SK-N-SH treated with all-trans-retinoic acid at 6 μM for 48 hours (cell line): ENCODE data around the gene KRT10.

Experiments used
- ATAC-seq: fragments of 200-7000 bp; cut with Tn5 transposase; 3 replicates; pipeline ENCODE4 v1.9.1; 2020; ENCODE audit warnings: mild to moderate bottlenecking, moderate library complexity
- ARNTL ChIP-seq: fragments of 450-650 bp; formaldehyde crosslinking; IDR thresholded peaks from 2 replicates; pipeline ENCODE4 v1.5.0; 2020; ENCODE audit warnings: low read depth, mild to moderate bottlenecking, moderate library complexity, borderline replicate concordance
- BACH2 ChIP-seq: fragments of 250-450 bp; sonication (Bioruptor Pico); IDR thresholded peaks from 2 replicates; pipeline ENCODE4 v1.9.0; 2021; ENCODE audit warnings: mild to moderate bottlenecking, borderline replicate concordance
- CREB5 ChIP-seq: fragments of 250-450 bp; sonication (Bioruptor Pico); IDR thresholded peaks from 2 replicates; pipeline ENCODE4 v1.5.1; 2020; ENCODE audit warnings: low read depth, mild to moderate bottlenecking, moderate library complexity
- CSDC2 ChIP-seq: fragments of 250-450 bp; sonication (Bioruptor Pico); IDR thresholded peaks from 2 replicates; pipeline ENCODE4 v1.5.0; 2020; ENCODE audit warnings: mild to moderate bottlenecking, moderate library complexity
- CSRNP3 ChIP-seq: fragments of 250-450 bp; sonication (Bioruptor Pico); IDR thresholded peaks from 2 replicates; pipeline ENCODE4 v1.5.1; 2021; ENCODE audit warnings: mild to moderate bottlenecking, moderate library complexity
- ESRRG ChIP-seq: fragments of 250-450 bp; sonication (Bioruptor Pico); IDR thresholded peaks from 2 replicates; pipeline ENCODE4 v1.6.1; 2021; ENCODE audit warnings: mild to moderate bottlenecking
- GLIS3 ChIP-seq: fragments of 250-450 bp; sonication (Bioruptor Pico); IDR thresholded peaks from 2 replicates; pipeline ENCODE4 v1.5.0; 2020; ENCODE audit warnings: mild to moderate bottlenecking, moderate library complexity
- ISL1 ChIP-seq: fragments of 250-450 bp; sonication (Bioruptor Pico); IDR thresholded peaks from 2 replicates; pipeline ENCODE4 v2.1.2; 2022; ENCODE audit warnings: mild to moderate bottlenecking, moderate library complexity
- OSR1 ChIP-seq: fragments of 250-450 bp; sonication (Bioruptor Pico); IDR thresholded peaks from 2 replicates; pipeline ENCODE4 v1.8.0; 2022; ENCODE audit warnings: moderate library complexity, mild to moderate bottlenecking, inconsistent platforms
- PATZ1 ChIP-seq: fragments of 250-450 bp; sonication (Bioruptor Pico); IDR thresholded peaks from 2 replicates; pipeline ENCODE4 v1.8.0; 2020; ENCODE audit warnings: mild to moderate bottlenecking, moderate library complexity, borderline replicate concordance
- POU6F1 ChIP-seq: fragments of 250-450 bp; sonication (Bioruptor Pico); IDR thresholded peaks from 2 replicates; pipeline ENCODE4 v1.8.0; 2021; ENCODE audit warnings: low read depth, mild to moderate bottlenecking, moderate library complexity, borderline replicate concordance
- PPARA ChIP-seq: fragments of 250-450 bp; sonication (Bioruptor Pico); IDR thresholded peaks from 2 replicates; pipeline ENCODE4 v1.5.0; 2020; ENCODE audit warnings: mild to moderate bottlenecking, borderline replicate concordance
- RARB ChIP-seq: fragments of 250-450 bp; sonication (Bioruptor Pico); IDR thresholded peaks from 2 replicates; pipeline ENCODE4 v1.8.0; 2021; ENCODE audit warnings: mild to moderate bottlenecking, moderate library complexity
- SNAI2 ChIP-seq: fragments of 250-450 bp; sonication (Bioruptor Pico); IDR thresholded peaks from 2 replicates; pipeline ENCODE4 v1.5.0; 2020; ENCODE audit warnings: mild to moderate bottlenecking, moderate library complexity
- TOX ChIP-seq: fragments of 250-450 bp; sonication (Bioruptor Pico); IDR thresholded peaks from 2 replicates; pipeline ENCODE4 v1.8.0; 2021; ENCODE audit warnings: mild to moderate bottlenecking, moderate library complexity, borderline replicate concordance
- TSHZ2 ChIP-seq: fragments of 250-450 bp; sonication (Bioruptor Pico); IDR thresholded peaks from 2 replicates; pipeline ENCODE4 v1.5.0; 2020; ENCODE audit warnings: mild to moderate bottlenecking, moderate library complexity
- ZC3H10 ChIP-seq: fragments of 250-450 bp; sonication (Bioruptor Pico); IDR thresholded peaks from 2 replicates; pipeline ENCODE4 v1.5.1; 2021; ENCODE audit warnings: mild to moderate bottlenecking, moderate library complexity
- ZFP3 ChIP-seq: fragments of 250-450 bp; sonication (Bioruptor Pico); IDR thresholded peaks from 2 replicates; pipeline ENCODE4 v1.5.0; 2020; ENCODE audit warnings: mild to moderate bottlenecking, moderate library complexity
- ZFP30 ChIP-seq: fragments of 450-650 bp; formaldehyde crosslinking; IDR thresholded peaks from 2 replicates; pipeline ENCODE4 v1.5.0; 2022; ENCODE audit warnings: mild to moderate bottlenecking, moderate library complexity
- ZNF8 ChIP-seq: fragments of 450-650 bp; formaldehyde crosslinking; IDR thresholded peaks from 2 replicates; pipeline ENCODE4 v1.5.0; 2020; ENCODE audit warnings: mild to moderate bottlenecking, moderate library complexity

The KRT10 gene

GRCh38 chr17:40822132-40822812 lies at the start of gene KRT10:
TSS of gene KRT10 (minus strand) at chr17:40822614. CDS start at chr17:40822585, 29 bp downstream.
- no peak for TF ChIP-seq ARNTL (CRISPR knock-in tag)
- no peak for TF ChIP-seq ZFP30 (CRISPR knock-in tag)
- no peak for TF ChIP-seq ZNF8 (CRISPR knock-in tag)
- TF ChIP-seq PATZ1 (CRISPR knock-in tag): no peak
- TF ChIP-seq RARB (CRISPR knock-in tag): no peak
- no peak for TF ChIP-seq ISL1 (CRISPR knock-in tag)
- TF ChIP-seq SNAI2 (CRISPR knock-in tag): no peak
- no peak for TF ChIP-seq TOX
- no peak for TF ChIP-seq ZC3H10 (CRISPR knock-in tag)
- no peak for TF ChIP-seq POU6F1 (CRISPR knock-in tag)
- TF ChIP-seq CSRNP3 (CRISPR knock-in tag): no peak
- TF ChIP-seq CREB5 (CRISPR knock-in tag): no peak
- ATAC-seq: no peak

GRCh38 chr17:40871316-40871715 lies 48.9 kb upstream of the KRT10 start:
- no peak for ATAC-seq
- TF ChIP-seq OSR1 (CRISPR knock-in tag): no peak
- TF ChIP-seq ZFP3 (CRISPR knock-in tag): no peak
- TF ChIP-seq ARNTL (CRISPR knock-in tag): no peak
- no peak for TF ChIP-seq PPARA (CRISPR knock-in tag)
- no peak for TF ChIP-seq CSDC2 (CRISPR knock-in tag)
- no peak for TF ChIP-seq TOX
- no peak for TF ChIP-seq ISL1 (CRISPR knock-in tag)
- TF ChIP-seq BACH2 (CRISPR knock-in tag): no peak
- TF ChIP-seq ZFP30 (CRISPR knock-in tag): no peak
- no peak for TF ChIP-seq POU6F1 (CRISPR knock-in tag)
- no peak for TF ChIP-seq GLIS3 (CRISPR knock-in tag)
- no peak for TF ChIP-seq PATZ1 (CRISPR knock-in tag)
- no peak for TF ChIP-seq ZC3H10 (CRISPR knock-in tag)
- TF ChIP-seq ESRRG (CRISPR knock-in tag): no peak
- no peak for TF ChIP-seq TSHZ2
- TF ChIP-seq ZNF8 (CRISPR knock-in tag): no peak
- no peak for TF ChIP-seq RARB (CRISPR knock-in tag)
